WTC11 (cell line): ENCODE measurements around the gene TRPC4AP. TPM values are rescaled to one million over a fixed set of nuclear protein-coding genes. Genes with fewer than 3 reads are reported as not detected.

Experiments used
- ATAC-seq: fragments of 200-7000 bp; cut with Tn5 transposase; 2 replicates; pipeline ENCODE4 v1.10.0; 2021; ENCODE audit warnings: mild to moderate bottlenecking, moderate library complexity
- CTCF ChIA-PET: fragments of 300-600 bp; sonication (Branson Sonifier 250); formaldehyde crosslinking; loops from one replicate; lab custom pipeline; 2021; ENCODE audit warnings: antibody characterized with exemption; lab: Charles Lee
- POLR2A ChIA-PET: fragments of 350-600 bp; sonication (Branson Sonifier 250); formaldehyde crosslinking; loops from one replicate; lab custom pipeline; 2021; ENCODE audit warnings: antibody characterized with exemption; lab: Charles Lee
- DNase-seq: peaks from one replicate; pipeline ENCODE4 v3.0.0; 2021; ENCODE audit warnings: low spot score
- H3K27ac Mint-ChIP-seq: 2 replicates; pipeline ENCODE4 v1.8.0; 2021; ENCODE audit warnings: mixed read lengths
- H3K27me3 Mint-ChIP-seq: 2 replicates; pipeline ENCODE4 v1.8.0; 2021; ENCODE audit warnings: low read depth, mild to moderate bottlenecking, moderate library complexity, mixed read lengths
- H3K36me3 Mint-ChIP-seq: 2 replicates; pipeline ENCODE4 v1.8.0; 2021; ENCODE audit warnings: mixed read lengths
- H3K4me1 Mint-ChIP-seq: 2 replicates; pipeline ENCODE4 v1.8.0; 2022; ENCODE audit warnings: mixed read lengths
- H3K4me3 Mint-ChIP-seq: 2 replicates; pipeline ENCODE4 v1.8.0; 2021; ENCODE audit warnings: mild to moderate bottlenecking, moderate library complexity, mixed read lengths
- H3K9me3 Mint-ChIP-seq: 2 replicates; pipeline ENCODE4 v1.8.0; 2021; ENCODE audit warnings: mixed read lengths
- ARID4B ChIP-seq: sonication (generic); formaldehyde crosslinking; IDR thresholded peaks from 2 replicates; pipeline ENCODE4 v1.8.0; 2023; ENCODE audit warnings: missing genetic modification reagents, mild to moderate bottlenecking, borderline replicate concordance
- CBFB ChIP-seq: sonication (generic); formaldehyde crosslinking; IDR thresholded peaks from 2 replicates; pipeline ENCODE4 v1.8.1; 2022; ENCODE audit warnings: mild to moderate bottlenecking, low read depth, missing genetic modification reagents
- CREB1 ChIP-seq: sonication (generic); formaldehyde crosslinking; IDR thresholded peaks from 2 replicates; pipeline ENCODE4 v1.8.0; 2023; ENCODE audit warnings: mild to moderate bottlenecking, missing genetic modification reagents
- ESRRA ChIP-seq: sonication (generic); formaldehyde crosslinking; IDR thresholded peaks from 2 replicates; pipeline ENCODE4 v1.8.1; 2022; ENCODE audit warnings: mild to moderate bottlenecking, missing genetic modification reagents, borderline replicate concordance
- FOXP4 ChIP-seq: sonication (generic); formaldehyde crosslinking; IDR thresholded peaks from 2 replicates; pipeline ENCODE4 v1.8.0; 2022; ENCODE audit warnings: mild to moderate bottlenecking, missing genetic modification reagents
- IRF2 ChIP-seq: sonication (generic); formaldehyde crosslinking; IDR thresholded peaks from 2 replicates; pipeline ENCODE4 v1.8.0; 2022; ENCODE audit warnings: low read depth, missing genetic modification reagents, borderline replicate concordance
- PRRX2 ChIP-seq: fragments of 250-450 bp; sonication (Bioruptor Pico); IDR thresholded peaks from 2 replicates; pipeline ENCODE4 v1.8.0; 2021; ENCODE audit warnings: mild to moderate bottlenecking
- SMAD3 ChIP-seq: sonication (generic); formaldehyde crosslinking; IDR thresholded peaks from 2 replicates; pipeline ENCODE4 v1.8.0; 2022; ENCODE audit warnings: missing genetic modification reagents, mild to moderate bottlenecking, borderline replicate concordance
- STAT6 ChIP-seq: sonication (generic); formaldehyde crosslinking; conservative IDR thresholded peaks from 2 replicates; pipeline ENCODE4 v1.8.1; 2023; ENCODE audit warnings: mild to moderate bottlenecking, low read depth, missing genetic modification reagents, moderate library complexity
- TP53 ChIP-seq: sonication (generic); formaldehyde crosslinking; IDR thresholded peaks from 2 replicates; pipeline ENCODE4 v1.8.1; 2023; ENCODE audit warnings: mild to moderate bottlenecking, missing genetic modification reagents
- ZBTB43 ChIP-seq: sonication (generic); formaldehyde crosslinking; IDR thresholded peaks from 2 replicates; pipeline ENCODE4 v1.8.1; 2023; ENCODE audit warnings: mild to moderate bottlenecking, missing genetic modification reagents
- ZNF219 ChIP-seq: sonication (generic); formaldehyde crosslinking; IDR thresholded peaks from 2 replicates; pipeline ENCODE4 v1.8.0; 2023; ENCODE audit warnings: missing genetic modification reagents, mild to moderate bottlenecking, borderline replicate concordance
- ZNF425 ChIP-seq: fragments of 250-450 bp; sonication (Bioruptor Pico); conservative IDR thresholded peaks from 2 replicates; pipeline ENCODE4 v1.9.0; 2021; ENCODE audit warnings: mild to moderate bottlenecking
- total RNA-seq: library from RNA; stranded (reverse); gene quantifications from 3 replicates; pipeline ENCODE4 v1.2.3, GENCODE V29; 2021
- TF ChIP-seq, protein P1 (sequence below): sonication (generic); formaldehyde crosslinking; IDR thresholded peaks from 2 replicates; pipeline ENCODE4 v1.8.1; 2023; ENCODE audit warnings: mild to moderate bottlenecking, missing genetic modification reagents

The TRPC4AP gene
- total RNA-seq, 1 experiment from 2014 or later: 73.8 TPM

DNA sequence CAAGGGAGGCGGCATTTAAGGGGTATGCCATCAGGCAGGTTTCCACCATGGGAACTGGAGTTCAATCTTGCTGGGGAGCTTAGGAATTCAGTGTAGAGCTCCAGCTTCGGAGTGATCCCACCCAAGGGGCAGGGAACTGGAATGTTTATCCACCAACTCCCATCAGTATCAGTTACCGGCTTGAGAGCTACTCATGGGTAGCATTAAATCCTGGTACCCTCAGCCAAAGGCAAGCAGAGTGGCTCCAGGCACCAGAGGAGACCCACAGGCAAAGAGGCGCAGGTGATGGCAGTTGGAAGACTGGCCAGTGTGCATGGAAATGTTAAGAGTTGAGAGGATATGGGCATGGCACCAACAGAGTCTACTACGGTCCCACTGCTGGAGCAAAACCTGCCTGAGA lies 40.4 kb upstream of the TRPC4AP start (continued):
- TF ChIP-seq ZNF219: no peak
- TF ChIP-seq FOXP4 (CRISPR knock-in tag): no peak
- TF ChIP-seq, protein P1, sequence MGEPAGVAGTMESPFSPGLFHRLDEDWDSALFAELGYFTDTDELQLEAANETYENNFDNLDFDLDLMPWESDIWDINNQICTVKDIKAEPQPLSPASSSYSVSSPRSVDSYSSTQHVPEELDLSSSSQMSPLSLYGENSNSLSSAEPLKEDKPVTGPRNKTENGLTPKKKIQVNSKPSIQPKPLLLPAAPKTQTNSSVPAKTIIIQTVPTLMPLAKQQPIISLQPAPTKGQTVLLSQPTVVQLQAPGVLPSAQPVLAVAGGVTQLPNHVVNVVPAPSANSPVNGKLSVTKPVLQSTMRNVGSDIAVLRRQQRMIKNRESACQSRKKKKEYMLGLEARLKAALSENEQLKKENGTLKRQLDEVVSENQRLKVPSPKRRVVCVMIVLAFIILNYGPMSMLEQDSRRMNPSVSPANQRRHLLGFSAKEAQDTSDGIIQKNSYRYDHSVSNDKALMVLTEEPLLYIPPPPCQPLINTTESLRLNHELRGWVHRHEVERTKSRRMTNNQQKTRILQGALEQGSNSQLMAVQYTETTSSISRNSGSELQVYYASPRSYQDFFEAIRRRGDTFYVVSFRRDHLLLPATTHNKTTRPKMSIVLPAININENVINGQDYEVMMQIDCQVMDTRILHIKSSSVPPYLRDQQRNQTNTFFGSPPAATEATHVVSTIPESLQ (CRISPR knock-in tag): no peak
- TF ChIP-seq ESRRA (CRISPR knock-in tag): no peak
- TF ChIP-seq, all 79 proteins: peak for 0

GRCh38 chr20:35131934-35132333 lies 39.3 kb upstream of the TRPC4AP start:
- no peaks in the 10 kb centered on the region for H3K9me3 Mint-ChIP-seq
- ChIA-PET POLR2A (no interaction called here), CTCF (interaction anchor here (1.8 kb wide), 1 partner anchor 13 kb away, joined by 7 read pairs; no protein-coding TSS in a partner anchor)
- no peak overlapping the region for H3K4me3 Mint-ChIP-seq
- no peaks in the 10 kb centered on the region for H3K4me1 Mint-ChIP-seq
- peaks cover 31% of the 10 kb centered on the region for H3K36me3 Mint-ChIP-seq
- DNase-seq (no peak), ATAC-seq (no peak)
- TF ChIP-seq PRRX2 (CRISPR knock-in tag): no peak
- no peak for TF ChIP-seq CBFB (CRISPR knock-in tag)
- no peak for TF ChIP-seq ZBTB43 (CRISPR knock-in tag)
- TF ChIP-seq ARID4B (CRISPR knock-in tag): no peak
- no peak for TF ChIP-seq CREB1 (CRISPR knock-in tag)
- no peak for TF ChIP-seq ZNF425
- TF ChIP-seq STAT6 (CRISPR knock-in tag): no peak
- no peak for TF ChIP-seq SMAD3 (CRISPR knock-in tag)
- no peak for TF ChIP-seq TP53 (CRISPR knock-in tag)
- TF ChIP-seq IRF2 (CRISPR knock-in tag): no peak
- H3K27me3 Mint-ChIP-seq: no peaks in the 10 kb centered on the region
- 0 out of 2 replicates have a peak overlapping the region, but pooled peaks have one; percentile 78 for H3K27ac Mint-ChIP-seq
